Osteocyte (in vitro differentiated cells): ENCODE data around the gene DNAJC6. TPM values are rescaled to one million over a fixed set of nuclear protein-coding genes. Genes with fewer than 3 reads are reported as not detected.
A peak's percentile ranks its signal among the peaks of the same experiment; 100 is the strongest.

ENCODE experiments used
- DNase-seq: peaks from one replicate; pipeline ENCODE4 v3.0.0; 2021; ENCODE audit warnings: mixed read lengths; ENCODE audit not compliant: unreplicated experiment; ENCODE audit errors: extremely low spot score
- H3K27ac Mint-ChIP-seq: one replicate; pipeline ENCODE4 v1.8.0; 2021; ENCODE audit warnings: mild to moderate bottlenecking, mixed read lengths; ENCODE audit not compliant: unreplicated experiment
- H3K27me3 Mint-ChIP-seq: one replicate; pipeline ENCODE4 v1.8.0; 2021; ENCODE audit warnings: mixed read lengths; ENCODE audit not compliant: unreplicated experiment
- H3K36me3 Mint-ChIP-seq: one replicate; pipeline ENCODE4 v1.8.0; 2021; ENCODE audit warnings: mixed read lengths; ENCODE audit not compliant: unreplicated experiment
- H3K4me1 Mint-ChIP-seq: one replicate; pipeline ENCODE4 v1.8.0; 2021; ENCODE audit warnings: mixed read lengths; ENCODE audit not compliant: unreplicated experiment
- H3K4me3 Mint-ChIP-seq: one replicate; pipeline ENCODE4 v1.8.0; 2021; ENCODE audit warnings: mild to moderate bottlenecking, moderate library complexity, mixed read lengths; ENCODE audit not compliant: unreplicated experiment
- H3K9me3 Mint-ChIP-seq: one replicate; pipeline ENCODE4 v1.8.0; 2021; ENCODE audit warnings: mixed read lengths; ENCODE audit not compliant: unreplicated experiment
- CTCF ChIP-seq: fragments of 200-600 bp; sonication (generic); IDR thresholded peaks from 2 replicates; pipeline ENCODE4 v1.5.0; 2021; ENCODE audit warnings: antibody characterized with exemption, mild to moderate bottlenecking, moderate library complexity
- total RNA-seq: library from RNA; stranded (reverse); gene quantifications from 2 replicates; pipeline ENCODE4 v1.2.1, GENCODE V29; 2021

The DNAJC6 gene
- total RNA-seq, 1 donor from 2014 or later, result 50.8 TPM

- TF ChIP-seq CTCF, result no peak
- no peaks in the 10 kb centered on the region for H3K27me3 Mint-ChIP-seq
- H3K9me3 Mint-ChIP-seq, result no peaks in the 10 kb centered on the region
- H3K4me1 Mint-ChIP-seq, result peaks cover 12% of the 10 kb centered on the region
- no peak overlapping the region for H3K4me3 Mint-ChIP-seq
- DNase-seq, result no peak
- H3K27ac Mint-ChIP-seq, result peak overlapping the region; percentile 13
- H3K36me3 Mint-ChIP-seq, result peaks cover 75% of the 10 kb centered on the region
These were observed 100.0 kb downstream of the DNAJC6 start for GRCh38 chr1:65409314-65409713.

- Mint-ChIP-seq H3K27me3 (no peaks in the 10 kb centered on the region), H3K9me3 (no peaks in the 10 kb centered on the region), H3K27ac (peak overlapping the region; percentile 13), H3K36me3 (peaks cover 75% of the 10 kb centered on the region), H3K4me3 (no peak overlapping the region), H3K4me1 (peaks cover 12% of the 10 kb centered on the region)
- no peak for TF ChIP-seq CTCF
- DNase-seq, result no peak
These were observed 100.5 kb downstream of the DNAJC6 start for GRCh38 chr1:65409816-65410326.

GRCh38 chr1:65412256-65412983 lies 103.1 kb downstream of the DNAJC6 start:
- Mint-ChIP-seq H3K27me3 (no peaks in the 10 kb centered on the region), H3K9me3 (no peaks in the 10 kb centered on the region), H3K4me1 (peaks cover 17% of the 10 kb centered on the region), H3K36me3 (peaks cover 59% of the 10 kb centered on the region), H3K27ac (no peak overlapping the region), H3K4me3 (no peak overlapping the region)
- TF ChIP-seq CTCF, result no peak
- DNase-seq, result no peak

GRCh38 chr1:65412984-65413375 lies 103.6 kb downstream of the DNAJC6 start:
- H3K36me3 Mint-ChIP-seq, result peaks cover 54% of the 10 kb centered on the region
- H3K9me3 Mint-ChIP-seq, result no peaks in the 10 kb centered on the region
- TF ChIP-seq CTCF, result no peak
- no peaks in the 10 kb centered on the region for H3K27me3 Mint-ChIP-seq
- H3K4me1 Mint-ChIP-seq, result peaks cover 23% of the 10 kb centered on the region
- H3K27ac Mint-ChIP-seq, result no peak overlapping the region
- no peak overlapping the region for H3K4me3 Mint-ChIP-seq
- DNase-seq, result no peak

- Mint-ChIP-seq H3K4me3 (no peak overlapping the region), H3K4me1 (peaks cover 27% of the 10 kb centered on the region), H3K27me3 (no peaks in the 10 kb centered on the region), H3K36me3 (peaks cover 43% of the 10 kb centered on the region), H3K27ac (no peak overlapping the region), H3K9me3 (no peaks in the 10 kb centered on the region)
- DNase-seq, result no peak
- TF ChIP-seq CTCF, result no peak
These were observed 105.2 kb downstream of the DNAJC6 start for GRCh38 chr1:65414538-65414937.
